GM21515 (cell line): Measurements from ENCODE around the gene MFRP.

Experiments used
- ATAC-seq: cut with Tn5 transposase; IDR thresholded peaks from one replicate; pipeline ENCODE4 v1.9.1; 2021; ENCODE audit not compliant: unreplicated experiment

The MFRP gene

GRCh38 chr11:119319136-119319699 is 27.3 kb downstream of the MFRP start:
- ATAC-seq: no peak

GRCh38 chr11:119318240-119319135 is 28.0 kb downstream of the MFRP start:
- no peak for ATAC-seq

- ATAC-seq: no peak
These were observed 28.8 kb downstream of the MFRP start for GRCh38 chr11:119317592-119318239.

DNA sequence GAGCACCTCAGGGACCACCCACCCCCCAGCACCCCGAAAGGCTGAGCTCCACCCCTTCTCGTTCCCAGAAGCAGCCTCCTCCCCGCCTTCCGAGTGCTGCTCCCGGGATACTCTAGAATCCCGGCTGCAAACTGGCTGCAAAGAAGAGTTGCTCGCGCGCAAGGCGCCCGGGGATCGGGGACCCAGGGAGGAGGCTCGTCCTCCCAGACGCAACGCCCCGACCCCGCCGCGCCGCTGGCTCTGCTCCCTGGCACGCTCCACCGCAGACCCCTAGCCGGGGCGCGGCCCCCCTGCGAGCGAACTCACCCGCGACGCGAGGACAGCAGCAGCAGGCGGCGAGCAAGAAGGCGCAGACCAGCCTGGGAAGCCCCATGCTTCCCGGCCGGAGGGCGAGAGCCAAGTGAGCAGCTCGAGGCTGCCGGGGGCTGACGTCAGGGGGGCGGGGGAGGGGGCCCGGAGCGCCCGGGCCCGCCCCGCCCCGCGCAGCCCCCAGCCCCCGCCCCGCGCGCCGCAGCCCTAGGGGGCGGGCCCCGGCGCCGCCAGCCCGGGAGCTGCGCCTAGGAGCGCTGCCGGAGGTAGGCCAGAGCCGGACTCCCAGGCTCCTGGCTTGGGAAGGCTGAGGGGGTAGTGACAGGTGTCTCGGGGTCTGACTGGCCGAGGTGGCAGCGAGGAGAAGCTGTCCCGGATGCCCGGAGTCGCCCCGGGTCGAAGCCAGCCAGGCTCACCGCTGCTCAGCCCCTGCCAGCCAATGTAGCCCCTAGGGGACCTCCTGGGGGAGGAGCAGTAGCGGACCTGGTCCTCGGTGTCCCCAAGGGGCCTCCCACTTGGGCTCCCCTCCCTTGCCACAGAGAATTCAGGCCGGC is 29.5 kb downstream of the MFRP start, which contains the start of gene MCAM:
Gene MCAM, minus strand, starts transcription at position 402 of the 863 bp plus-strand sequence. Its CDS starts 29 bp downstream, at position 373.
- no peak for ATAC-seq

DNA sequence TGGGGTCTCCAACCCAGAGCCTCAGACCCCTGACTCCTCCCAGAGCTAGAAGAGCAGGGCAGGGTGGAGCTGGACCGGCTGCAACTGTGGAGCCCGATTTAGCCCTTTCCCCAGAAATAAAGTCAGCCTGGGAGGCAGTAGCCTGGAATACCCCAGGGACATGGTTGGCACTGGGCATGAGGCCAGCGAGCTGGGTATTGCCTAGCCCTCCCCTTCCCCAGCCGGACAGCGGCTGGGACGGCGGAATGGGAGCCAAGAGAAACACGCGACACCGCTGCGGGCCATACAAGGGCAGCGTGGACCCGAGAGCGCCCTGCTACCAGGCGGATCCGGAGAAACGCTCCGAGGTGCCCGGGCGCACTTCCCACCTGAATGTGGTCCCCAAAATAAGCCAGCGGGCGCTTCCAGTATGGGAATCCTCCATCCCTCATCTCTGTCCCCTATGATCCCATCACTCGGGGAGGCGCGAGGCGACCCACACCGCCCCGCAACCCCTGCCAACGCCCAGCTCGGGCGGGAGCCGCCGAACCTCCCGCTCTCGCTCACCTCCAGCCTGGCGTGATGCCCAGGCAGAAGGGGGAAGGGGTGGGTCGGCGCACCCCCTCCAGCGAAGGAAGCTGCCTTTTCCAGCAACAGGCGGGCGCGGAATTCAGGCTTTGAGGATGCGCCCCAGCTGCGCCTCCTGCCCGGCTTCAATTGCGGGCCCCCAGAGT is 30.3 kb downstream of the MFRP start:
- no peak for ATAC-seq

- no peak for ATAC-seq
These were observed 31.1 kb downstream of the MFRP start for GRCh38 chr11:119315131-119316015.

DNA sequence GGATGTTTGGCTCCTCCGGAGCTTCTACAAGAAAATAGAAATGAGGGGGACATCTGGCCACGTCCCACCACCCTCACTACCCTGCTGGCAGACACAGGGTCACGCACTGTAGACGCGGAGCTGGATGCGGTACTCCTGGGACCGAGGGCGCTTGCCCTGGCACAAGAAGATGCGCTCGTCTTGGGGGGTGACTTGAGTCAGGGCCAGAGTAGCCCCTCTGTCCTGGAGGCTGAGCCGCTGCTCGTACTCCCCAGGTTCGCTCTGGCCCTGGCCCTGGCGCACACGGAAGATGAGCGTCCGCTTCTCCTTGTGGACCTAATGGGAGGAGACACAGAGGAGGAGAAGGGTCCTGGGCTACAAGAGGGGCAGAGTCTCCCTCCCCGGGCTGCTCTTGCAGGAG is 31.8 kb downstream of the MFRP start:
- ATAC-seq: no peak

DNA sequence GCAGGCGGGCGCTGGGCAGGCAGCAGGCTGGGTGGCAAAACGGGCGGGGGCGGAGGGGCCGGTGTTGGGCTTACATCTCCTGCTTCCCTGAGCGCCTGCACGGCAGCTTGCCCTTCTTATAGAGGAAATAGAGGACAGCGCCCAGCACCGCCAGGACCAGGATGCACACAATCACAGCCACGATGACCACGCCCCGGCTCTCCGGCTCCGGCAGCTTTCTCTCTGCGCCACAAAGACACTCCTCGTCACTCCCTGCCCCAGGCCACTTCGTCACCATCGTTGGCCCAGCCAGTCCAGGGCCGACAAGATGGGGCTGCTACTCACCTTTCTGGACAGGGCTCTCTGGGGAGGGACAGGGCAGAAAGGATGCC is 35.8 kb downstream of the MFRP start:
- no peak for ATAC-seq

DNA sequence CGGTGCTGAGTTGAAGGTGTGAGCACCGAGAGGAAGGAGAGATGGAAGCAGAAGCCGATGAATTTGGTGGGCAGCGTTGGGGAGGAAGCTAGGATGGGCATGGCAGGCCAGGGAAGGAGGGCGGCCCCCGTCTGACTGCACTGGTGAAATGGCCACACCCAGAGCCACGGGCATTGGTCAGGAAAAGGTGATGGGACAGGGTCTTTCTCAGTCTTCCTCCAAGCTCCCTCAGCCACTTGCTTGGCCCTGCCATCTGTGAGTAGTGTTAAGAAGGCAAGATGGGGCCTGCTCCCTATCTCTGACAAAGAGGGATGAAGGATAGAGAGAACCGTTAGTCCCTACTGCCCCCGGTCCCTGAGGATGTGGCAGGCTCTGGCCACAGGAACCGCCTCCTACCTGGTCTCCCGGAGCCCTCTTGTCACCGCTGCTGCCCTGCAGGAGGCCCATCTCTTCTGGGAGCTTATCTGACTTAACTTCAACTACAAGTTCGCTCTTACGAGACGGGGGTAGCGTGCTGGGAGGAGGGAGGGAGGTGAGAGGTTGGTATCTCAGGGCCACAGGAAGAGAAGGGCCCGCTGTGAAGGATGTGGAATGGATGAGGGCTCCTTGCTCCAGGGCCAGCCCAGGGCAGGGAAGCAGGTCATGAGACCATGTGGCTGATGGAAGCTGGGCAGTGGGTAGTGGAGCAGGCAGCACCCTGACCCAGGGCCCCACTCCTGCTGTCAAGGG is 36.4 kb downstream of the MFRP start:
- no peak for ATAC-seq

DNA sequence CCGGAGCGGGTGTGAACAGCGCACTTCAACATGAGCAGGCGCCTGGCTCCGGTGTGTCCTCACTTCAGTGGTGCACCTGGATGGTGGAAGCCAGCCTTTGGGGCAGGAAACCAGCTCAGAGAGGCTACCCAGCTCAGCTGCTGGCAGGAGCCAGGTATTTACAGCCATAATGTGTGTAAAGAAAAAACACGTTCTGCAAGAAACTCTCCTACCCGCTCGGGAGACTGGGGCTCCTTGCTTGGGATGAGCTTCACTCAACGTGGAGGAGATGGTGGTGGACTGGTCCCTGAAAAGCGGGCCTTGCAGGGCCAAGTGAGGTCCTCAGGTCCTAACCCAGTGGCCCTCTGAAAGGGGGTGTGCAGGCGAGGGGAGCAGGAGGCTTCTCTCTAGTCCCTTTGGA is 37.1 kb downstream of the MFRP start:
- ATAC-seq: no peak

GRCh38 chr11:119307974-119308373 is 38.5 kb downstream of the MFRP start:
- no peak for ATAC-seq

DNA sequence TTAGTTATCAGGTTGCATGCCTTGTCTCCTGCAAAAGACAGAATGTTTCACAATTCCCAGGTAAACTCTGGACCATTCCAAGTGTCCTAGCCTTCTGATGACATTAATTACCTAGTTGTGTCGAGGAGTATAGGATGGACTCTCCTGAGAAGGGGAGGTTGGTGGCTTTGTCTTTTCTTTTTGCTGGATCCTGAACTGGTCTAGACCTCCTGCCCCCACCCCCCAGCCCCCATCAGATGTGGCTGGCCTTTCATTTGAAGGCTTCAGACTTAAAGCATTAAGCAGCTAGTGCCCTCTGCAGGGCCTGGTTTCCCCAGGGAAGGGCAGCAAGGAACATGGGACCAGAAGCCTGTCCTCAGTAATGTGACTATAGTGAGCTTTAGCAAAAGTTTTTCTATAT is 39.3 kb downstream of the MFRP start:
- no peak for ATAC-seq

DNA sequence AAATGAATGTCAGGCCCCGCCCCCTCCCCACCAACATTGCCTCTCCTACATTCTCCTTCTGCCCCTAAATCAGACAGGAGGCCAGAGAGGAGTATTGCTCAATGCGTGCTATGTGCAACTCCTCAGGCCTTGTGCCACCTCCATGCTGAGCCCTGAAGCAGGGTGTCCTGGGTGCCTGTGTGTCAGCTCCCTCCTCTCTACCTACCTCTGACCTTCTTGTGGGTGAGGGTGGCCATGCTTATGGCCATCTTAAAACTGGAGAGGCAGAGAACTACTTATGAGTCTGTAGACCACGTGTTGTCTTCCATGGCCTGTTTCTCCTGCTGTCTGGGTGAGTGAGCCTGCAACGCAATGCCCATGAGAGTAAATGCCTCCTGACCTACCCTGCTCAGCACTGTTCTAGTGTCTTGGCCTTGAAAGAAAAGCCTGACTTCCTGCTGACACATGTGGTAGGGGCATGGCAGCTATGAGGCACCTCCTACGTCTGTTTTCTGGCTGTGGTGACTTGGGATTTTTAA is 40.1 kb downstream of the MFRP start:
- no peak for ATAC-seq

- no peak for ATAC-seq
These were observed 40.7 kb downstream of the MFRP start for GRCh38 chr11:119305556-119306372.

GRCh38 chr11:119303227-119303718 is 43.2 kb downstream of the MFRP start:
- no peak for ATAC-seq

DNA sequence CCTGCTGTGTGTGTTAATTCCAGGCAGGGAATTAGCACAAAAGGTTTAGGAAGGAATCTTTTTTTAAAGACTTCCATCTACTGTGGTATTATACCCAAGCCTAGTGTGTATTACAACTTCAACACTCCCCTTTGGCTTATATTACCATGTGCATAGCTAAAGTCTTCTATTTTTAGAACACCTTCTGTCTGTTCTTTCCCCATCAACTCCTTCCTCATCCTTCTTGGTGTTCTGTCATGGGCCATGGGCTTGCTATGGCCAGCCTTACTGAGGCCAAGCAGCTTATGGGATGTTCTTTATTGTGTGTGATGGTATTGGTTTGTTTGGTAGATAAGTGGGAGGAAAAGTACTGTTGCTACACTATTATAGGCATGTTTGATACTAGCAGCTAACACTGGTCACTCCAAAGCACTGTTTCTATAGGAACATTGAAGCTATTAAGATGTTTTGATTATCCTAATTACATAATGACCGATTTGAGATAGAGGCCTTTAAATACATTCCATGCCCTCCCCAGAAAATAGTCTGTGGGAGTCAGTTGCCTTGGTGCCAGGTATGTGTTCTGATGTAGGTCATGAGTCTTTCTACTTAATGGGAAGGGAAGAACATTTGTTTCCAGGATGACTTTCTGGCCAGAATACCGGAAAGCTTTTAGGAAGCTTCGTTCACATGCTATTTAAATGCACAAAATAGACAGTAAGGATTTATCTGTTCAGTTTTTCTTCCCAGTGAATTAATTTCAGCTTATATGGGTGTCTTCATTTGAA is 46.1 kb downstream of the MFRP start:
- no peak for ATAC-seq

DNA sequence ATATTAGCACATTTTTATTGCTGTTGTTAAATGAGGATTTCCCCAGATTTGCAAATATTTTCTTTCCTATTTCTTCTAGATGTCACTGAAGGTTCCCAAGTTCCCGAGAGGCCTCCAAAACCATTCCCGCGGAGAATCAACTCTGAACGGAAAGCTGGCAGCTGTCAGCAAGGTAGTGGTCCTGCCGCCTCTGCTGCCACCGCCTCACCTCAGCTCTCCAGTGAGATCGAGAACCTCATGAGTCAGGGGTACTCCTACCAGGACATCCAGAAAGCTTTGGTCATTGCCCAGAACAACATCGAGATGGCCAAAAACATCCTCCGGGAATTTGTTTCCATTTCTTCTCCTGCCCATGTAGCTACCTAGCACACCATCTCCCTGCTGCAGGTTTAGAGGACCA is 47.1 kb downstream of the MFRP start:
- ATAC-seq: no peak
